NCI-H345 treated with DMSO at 0.1 percent for 48 hours (cell line): ENCODE data around the gene SCFD2.

Experiments used
- DNase-seq: peaks from one replicate; lab custom pipeline; 2025; ENCODE audit not compliant: unreplicated experiment; lab: John Stamatoyannopoulos, UW

Gene SCFD2

GRCh38 chr4:52964561-52965101 is 401.2 kb downstream of the SCFD2 start:
- DNase-seq, result no peak

DNA sequence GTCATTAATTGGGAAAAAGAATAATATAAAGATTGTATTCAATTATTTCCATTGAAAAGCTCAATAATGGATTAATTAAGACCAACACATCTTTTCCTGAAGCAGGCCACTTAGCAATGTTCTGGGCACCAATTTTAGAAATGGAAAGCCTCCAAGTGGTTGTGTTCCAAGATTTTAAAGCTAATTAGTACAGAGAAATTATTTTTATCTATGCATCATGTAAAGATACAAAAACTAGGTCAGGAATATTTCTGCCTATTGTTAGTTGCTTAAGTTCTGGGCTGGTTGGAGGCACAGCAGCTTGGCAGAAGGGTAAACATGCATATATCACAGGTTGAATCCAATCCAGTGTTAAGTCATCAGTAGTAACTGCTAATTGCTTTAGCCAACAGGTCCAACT is 401.9 kb downstream of the SCFD2 start:
- DNase-seq, result no peak

- DNase-seq, result no peak
These were observed 403.1 kb downstream of the SCFD2 start for GRCh38 chr4:52962721-52963120.

DNA sequence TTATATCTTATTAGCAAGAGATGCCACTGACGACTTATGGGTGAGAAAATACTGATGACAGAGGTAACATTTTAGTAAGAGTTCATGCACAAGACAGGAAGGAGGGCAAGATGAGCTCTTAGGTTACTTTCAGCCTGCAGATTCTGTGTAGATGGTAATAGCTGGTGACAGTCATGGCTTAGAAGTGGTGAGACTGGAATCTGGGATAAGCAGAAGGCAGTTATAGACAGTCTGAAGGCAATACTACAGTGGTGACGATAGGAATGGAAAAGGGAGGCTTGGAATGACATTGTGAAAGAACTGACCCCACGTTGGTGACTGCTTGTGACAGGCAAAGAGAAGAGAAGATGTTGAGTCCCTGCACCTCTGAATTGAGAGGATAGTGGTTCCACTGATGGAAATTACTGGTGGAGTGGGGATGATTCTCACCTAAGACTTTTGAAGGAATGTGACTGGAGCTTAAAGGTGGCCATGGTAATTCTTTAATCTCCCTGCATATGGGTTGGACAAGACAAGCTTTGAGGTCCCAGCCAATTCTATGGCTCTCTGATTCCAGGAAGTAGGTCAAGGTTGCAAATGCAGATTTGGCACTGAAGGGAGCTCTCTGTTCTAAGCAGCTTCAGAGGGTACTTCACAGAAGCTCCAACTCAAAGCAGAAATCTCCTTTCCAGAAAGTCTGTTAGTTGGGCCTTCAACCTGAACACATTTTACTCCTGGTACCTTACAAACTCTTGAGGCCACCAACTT is 404.0 kb downstream of the SCFD2 start:
- DNase-seq, result no peak

DNA sequence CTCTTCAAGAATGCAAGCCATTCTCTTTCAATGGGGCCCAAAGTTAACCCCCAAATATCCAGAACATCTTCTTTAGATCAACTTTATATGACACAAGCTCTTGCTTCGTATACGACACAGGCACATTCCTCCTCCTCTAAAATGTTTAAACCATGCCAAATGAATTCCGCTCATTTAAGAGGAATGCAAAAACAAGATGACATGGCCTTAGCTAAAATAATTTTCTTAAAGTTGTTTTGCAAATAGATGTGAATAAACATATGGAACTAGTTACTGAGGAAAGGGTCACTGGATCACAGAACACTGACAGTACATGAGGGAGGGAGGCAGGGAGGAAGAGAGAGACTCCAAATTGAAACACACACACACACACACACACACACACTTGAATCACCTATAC is 406.3 kb downstream of the SCFD2 start:
- DNase-seq, result no peak

GRCh38 chr4:52957835-52958631 is 407.8 kb downstream of the SCFD2 start:
- no peak for DNase-seq

DNA sequence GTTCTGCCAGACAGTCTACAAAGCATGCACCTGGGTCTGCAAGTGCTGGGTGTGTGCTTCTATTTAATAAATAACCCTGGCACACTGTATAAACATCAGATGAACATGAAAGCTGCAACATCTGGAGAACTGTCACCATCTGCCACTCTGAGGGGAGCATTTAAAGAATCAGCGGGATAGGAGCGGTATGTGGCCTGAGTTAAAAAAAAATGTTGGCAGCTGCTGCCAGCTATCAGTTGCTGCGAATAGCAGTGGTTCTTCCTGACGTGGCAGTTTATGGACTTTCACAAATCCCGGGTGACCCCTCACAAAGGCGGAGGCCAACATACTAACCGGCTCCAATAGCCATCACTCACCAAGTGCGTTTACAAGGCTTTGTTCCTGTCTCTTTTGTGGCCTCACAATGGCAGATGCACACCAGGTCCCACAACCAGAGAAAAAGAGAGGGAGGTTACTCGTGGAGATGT is 408.6 kb downstream of the SCFD2 start:
- DNase-seq, result peak; percentile 88

DNA sequence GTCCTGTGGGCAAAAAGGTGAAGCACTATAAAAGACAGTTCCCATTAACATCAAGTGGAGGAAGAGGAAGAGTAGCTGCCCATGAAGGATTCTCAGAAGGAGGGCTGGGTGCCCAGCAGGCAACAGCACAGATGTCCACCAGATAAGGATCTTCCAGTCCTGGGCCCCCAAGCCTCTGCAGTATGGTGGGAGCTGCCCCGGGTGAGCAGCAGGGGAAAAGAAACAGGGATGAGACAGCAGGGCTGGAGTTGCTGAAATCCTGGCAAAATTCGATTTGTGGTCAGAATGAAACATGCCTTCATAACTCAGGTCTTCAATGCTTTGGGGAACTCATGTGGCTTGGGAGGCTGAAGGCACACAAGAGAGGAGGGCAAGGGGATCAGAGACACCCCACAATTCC is 409.2 kb downstream of the SCFD2 start:
- no peak for DNase-seq

DNA sequence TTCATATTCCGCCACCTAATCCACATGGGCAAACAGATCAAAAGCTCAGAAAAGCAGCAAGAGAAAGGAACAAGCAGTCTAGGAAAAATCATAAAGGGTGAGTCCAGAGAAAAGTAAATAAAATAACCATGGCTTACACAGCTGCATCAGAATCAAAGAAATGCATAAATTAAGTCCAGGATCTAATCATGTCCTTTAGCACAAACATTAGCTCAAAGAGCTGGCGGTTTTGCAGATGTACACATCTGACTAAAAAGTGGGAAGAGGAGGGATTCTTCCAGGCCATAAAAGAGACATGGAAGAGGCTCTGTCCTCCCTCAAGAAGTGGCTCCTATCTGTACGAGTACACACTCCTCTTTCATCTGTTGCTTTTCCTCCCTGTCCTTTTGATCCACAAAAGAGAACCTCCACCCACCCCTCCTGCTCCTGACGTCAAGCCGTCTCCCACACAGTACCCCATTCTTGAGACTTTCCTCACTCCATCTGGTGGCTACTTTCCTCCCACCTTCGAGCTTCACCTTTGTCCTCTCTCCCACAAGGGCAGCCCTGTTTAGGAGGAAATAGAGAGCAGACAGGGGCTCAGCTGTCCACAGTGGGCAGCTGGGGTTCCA is 411.2 kb downstream of the SCFD2 start:
- DNase-seq, result no peak

DNA sequence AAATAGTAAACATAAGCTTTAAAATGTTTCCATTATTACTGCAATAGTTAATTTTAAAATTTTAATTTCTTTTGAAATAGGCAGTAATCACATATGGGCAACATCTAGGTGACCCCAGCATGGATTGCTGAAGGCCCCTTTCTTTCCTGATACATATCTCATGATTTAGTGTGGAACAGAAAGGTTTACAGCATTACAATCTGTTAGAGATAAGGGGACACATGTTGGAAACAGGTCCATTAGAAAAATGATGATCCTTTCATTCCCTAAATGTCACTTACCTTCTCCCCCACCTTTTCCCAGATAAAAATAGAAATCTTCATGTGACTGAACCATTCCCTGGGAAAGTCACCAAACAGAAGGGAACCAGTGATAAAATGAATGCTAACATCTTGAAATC is 413.3 kb downstream of the SCFD2 start:
- DNase-seq, result no peak

DNA sequence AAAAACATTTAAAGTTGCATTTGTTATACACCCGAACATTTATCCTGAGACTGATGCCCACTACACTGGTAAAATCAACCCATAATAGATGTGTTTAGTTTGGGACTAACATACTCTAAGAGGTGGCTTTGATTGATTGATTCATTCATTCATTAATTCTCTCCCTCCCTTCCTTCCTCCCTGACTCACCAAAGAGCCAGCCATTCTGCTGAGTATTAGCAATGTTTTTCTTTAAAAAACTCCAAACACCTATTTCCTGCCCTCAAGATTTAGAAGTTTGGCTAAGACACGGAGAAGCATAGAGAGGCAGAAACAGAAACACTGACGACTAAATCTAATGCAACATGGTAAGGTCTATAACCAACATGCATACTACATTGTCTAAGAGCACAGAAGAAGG is 414.8 kb downstream of the SCFD2 start:
- no peak for DNase-seq

GRCh38 chr4:52950226-52950625 is 415.6 kb downstream of the SCFD2 start:
- DNase-seq, result no peak

DNA sequence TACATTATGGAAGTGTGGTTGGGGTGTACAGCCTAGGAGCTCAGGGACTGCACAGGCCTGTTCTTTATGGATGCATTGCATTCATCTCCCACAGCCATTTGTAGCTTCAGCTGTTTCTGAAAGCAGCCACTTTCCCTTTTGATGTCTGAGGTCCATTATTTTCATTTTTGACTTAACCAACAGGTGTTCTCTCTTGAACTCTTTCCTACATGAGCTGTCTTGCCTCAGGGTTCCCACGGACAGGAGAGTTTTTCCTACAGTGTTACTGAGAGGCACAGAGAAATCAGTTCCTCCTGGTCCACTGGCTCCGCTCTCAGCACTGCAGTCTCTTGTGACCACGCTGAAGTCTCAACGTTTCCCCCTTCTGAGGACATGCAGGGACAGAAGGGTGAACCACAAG is 416.5 kb downstream of the SCFD2 start:
- no peak for DNase-seq

DNA sequence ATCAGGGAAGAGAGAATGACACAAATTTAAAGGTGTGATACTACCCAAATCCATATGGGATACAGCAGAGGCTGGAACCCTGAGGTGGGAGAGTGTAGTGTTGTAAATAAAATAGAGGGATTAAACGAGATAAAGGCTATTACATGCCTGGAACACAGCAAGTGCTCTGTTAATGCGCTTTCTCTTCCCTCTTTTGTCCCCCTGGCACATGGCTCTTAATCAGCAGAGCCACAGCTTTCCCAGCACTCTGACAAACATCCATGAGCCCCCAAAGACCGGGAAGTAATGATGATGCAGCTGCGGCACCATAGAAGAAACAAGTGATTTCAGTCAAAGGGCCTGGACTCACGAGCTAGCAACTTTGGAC is 417.8 kb downstream of the SCFD2 start:
- no peak for DNase-seq

DNA sequence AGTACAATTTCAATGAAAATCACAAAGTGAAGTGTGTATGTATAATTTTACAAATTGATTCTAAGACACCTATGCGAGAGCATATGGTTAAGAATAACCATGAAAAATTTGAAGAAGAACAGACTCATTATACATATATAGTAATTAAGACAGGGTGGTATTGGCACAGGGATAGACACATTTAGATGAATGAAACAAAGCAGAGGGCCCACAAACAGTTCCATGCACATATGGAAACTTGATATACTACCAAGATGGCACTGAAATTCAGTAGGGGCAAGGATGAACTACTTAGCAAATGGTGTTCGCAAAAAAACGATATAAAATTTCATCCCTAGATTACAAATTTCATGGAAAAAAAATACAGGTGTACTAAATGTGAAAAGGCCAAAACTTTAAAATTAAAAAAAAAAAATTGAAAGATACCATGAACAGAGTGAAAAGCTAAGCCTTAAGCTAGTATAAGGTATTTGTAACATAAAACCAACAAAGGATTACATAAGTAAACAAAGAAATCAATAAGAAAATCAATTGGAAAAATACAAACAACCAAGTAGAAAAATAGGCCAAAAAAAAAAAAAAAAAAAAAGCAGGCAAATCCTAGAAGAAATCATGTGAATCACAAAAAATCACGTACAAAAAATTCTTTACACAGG is 418.3 kb downstream of the SCFD2 start:
- no peak for DNase-seq

DNA sequence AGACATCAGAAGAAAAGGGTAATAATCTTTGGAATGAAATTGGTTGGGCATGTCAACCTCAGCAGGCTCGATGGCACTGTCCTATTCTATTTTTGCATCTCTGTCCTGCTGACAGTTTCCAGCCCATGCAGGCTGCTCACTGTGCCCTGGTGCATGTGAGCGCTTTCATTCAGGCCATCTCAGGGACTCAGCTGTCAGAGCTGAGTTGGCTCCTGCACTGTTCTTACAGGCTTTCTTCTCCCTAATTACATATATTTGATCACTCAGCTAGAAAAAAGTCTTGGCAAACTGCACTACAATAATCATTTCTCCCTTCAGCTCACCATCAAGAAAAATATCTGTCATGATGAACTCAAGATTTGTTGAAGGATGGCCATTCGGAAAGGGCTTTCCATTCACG is 419.0 kb downstream of the SCFD2 start:
- no peak for DNase-seq

DNA sequence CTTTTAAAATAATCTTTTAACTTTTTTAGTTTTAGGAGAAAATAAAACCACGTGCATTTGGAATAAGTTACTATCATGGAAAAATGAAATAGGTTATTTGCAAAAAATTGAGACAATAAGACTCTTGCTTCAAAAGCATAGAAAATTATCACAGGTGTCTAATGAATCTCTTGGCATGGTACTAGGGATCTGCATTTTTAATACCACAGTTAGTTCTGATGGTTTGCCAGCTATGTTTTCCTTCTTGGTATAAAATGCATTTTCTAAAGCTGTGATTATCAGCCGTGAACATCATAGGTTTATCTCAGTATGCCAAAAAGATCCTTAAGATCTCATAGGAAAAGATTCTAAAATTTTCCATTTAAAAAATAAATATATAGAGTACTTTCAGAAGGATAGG is 419.9 kb downstream of the SCFD2 start:
- no peak for DNase-seq

- no peak for DNase-seq
These were observed 420.4 kb downstream of the SCFD2 start for GRCh38 chr4:52945326-52945898.

DNA sequence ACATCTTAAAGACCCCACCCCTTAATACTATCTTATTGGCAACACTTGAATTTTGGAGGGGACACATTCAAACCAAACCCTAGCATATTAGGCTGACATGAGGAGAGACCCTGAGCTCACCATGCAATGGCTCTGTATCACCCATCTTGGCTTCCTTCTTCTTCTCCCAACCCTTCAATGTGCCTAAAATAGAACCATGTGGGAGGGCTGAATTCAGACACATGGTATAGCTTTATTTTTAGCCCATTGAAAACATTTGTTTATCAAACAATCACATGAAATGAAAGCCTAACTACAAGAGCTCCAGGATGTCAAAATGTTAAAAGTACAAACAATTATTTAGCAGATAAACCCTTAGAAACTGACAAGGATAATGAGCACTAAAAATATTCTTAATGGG is 422.2 kb downstream of the SCFD2 start:
- DNase-seq, result no peak

- no peak for DNase-seq
These were observed 422.9 kb downstream of the SCFD2 start for GRCh38 chr4:52942936-52943335.

- no peak for DNase-seq
These were observed 424.4 kb downstream of the SCFD2 start for GRCh38 chr4:52941450-52941849.
